PC-3 (cell line): ENCODE measurements around the gene TNNC2. TPM values are rescaled to one million over a fixed set of nuclear protein-coding genes. Genes with fewer than 3 reads are reported as not detected.

Experiments
- ATAC-seq: fragments of 200-7000 bp; cut with Tn5 transposase; 2 replicates; pipeline ENCODE4 v1.9.1; 2020; ENCODE audit warnings: mild to moderate bottlenecking, moderate library complexity
- BruUV-seq: library from RNA; stranded (reverse); fragments of 400-500 nt; replicated peaks from 2 replicates; lab custom pipeline; 2021; lab: Mats Ljungman, UMichigan
- CTCF ChIA-PET: fragments of 300-600 bp; sonication (Branson Sonifier 250); formaldehyde crosslinking; loops from one replicate; lab custom pipeline; 2022; ENCODE audit warnings: antibody characterized with exemption; lab: Charles Lee
- POLR2A ChIA-PET: fragments of 300-600 bp; sonication (Branson Sonifier 250); formaldehyde crosslinking; loops from one replicate; lab custom pipeline; 2022; ENCODE audit warnings: antibody characterized with exemption; ENCODE audit not compliant: unreplicated experiment; lab: Charles Lee
- DNase-seq: peaks from one replicate; pipeline ENCODE4 v3.0.0-alpha.2; 2015
- H2AFZ ChIP-seq: fragments of 300-600 bp; sonication (generic); 2 replicates; pipeline ENCODE4 v1.6.0; 2016; ENCODE audit warnings: antibody characterized with exemption, low read length
- H3F3A ChIP-seq: fragments of 300-600 bp; sonication (generic); one replicate; pipeline ENCODE4 v1.6.0; 2017; ENCODE audit warnings: antibody characterized with exemption, low read length, control low read depth, mild to moderate bottlenecking; ENCODE audit not compliant: unreplicated experiment
- H3K27ac ChIP-seq: fragments of 300-600 bp; sonication (generic); 2 replicates; pipeline ENCODE4 v1.5.1; 2016; ENCODE audit warnings: mild to moderate bottlenecking, low read length
- H3K27me3 ChIP-seq: fragments of 300-600 bp; sonication (generic); 2 replicates; pipeline ENCODE4 v1.6.1; 2016; ENCODE audit warnings: low read length, mixed read lengths
- H3K36me3 ChIP-seq: fragments of 300-600 bp; sonication (generic); 2 replicates; pipeline ENCODE4 v1.6.1; 2016; ENCODE audit warnings: low read depth, mixed run types, low read length, mixed read lengths
- H3K4me1 ChIP-seq: fragments of 300-600 bp; sonication (generic); 2 replicates; pipeline ENCODE4 v1.5.1; 2016; ENCODE audit warnings: low read length; ENCODE audit not compliant: insufficient read depth
- H3K4me2 ChIP-seq: fragments of 300-600 bp; sonication (generic); 2 replicates; pipeline ENCODE4 v1.6.0; 2016; ENCODE audit warnings: low read length
- H3K4me3 ChIP-seq: fragments of 300-600 bp; sonication (generic); 2 replicates; pipeline ENCODE4 v1.5.1; 2016; ENCODE audit warnings: mild to moderate bottlenecking, low read length, mixed read lengths
- H3K79me2 ChIP-seq: fragments of 300-600 bp; sonication (generic); 2 replicates; pipeline ENCODE4 v1.6.1; 2017; ENCODE audit warnings: low read length, mixed read lengths
- H3K9ac ChIP-seq: fragments of 300-600 bp; sonication (generic); 2 replicates; pipeline ENCODE4 v1.6.0; 2016; ENCODE audit warnings: mild to moderate bottlenecking, low read length
- H3K9me2 ChIP-seq: fragments of 300-600 bp; sonication (generic); replicated peaks from 2 replicates; pipeline ENCODE4 v1.6.1; 2016; ENCODE audit warnings: mixed run types, low read length, mixed read lengths
- H3K9me3 ChIP-seq: fragments of 300-600 bp; sonication (generic); 2 replicates; pipeline ENCODE4 v1.6.1; 2016; ENCODE audit warnings: low read length, mixed read lengths
- H4K20me1 ChIP-seq: fragments of 300-600 bp; sonication (generic); 2 replicates; pipeline ENCODE4 v1.6.1; 2016; ENCODE audit warnings: low read length, mixed read lengths
- CTCF ChIP-seq: fragments of 300-600 bp; sonication (generic); conservative IDR thresholded peaks from 2 replicates; pipeline ENCODE4 v1.5.1; 2017; ENCODE audit warnings: antibody characterized with exemption, low read depth, mild to moderate bottlenecking, low read length
- EZH2 ChIP-seq: fragments of 300-600 bp; sonication (generic); IDR thresholded peaks from one replicate; pipeline ENCODE4 v1.6.1; 2017; ENCODE audit warnings: antibody characterized with exemption, mild to moderate bottlenecking, low read length; ENCODE audit not compliant: unreplicated experiment
- EZH2phosphoT487 ChIP-seq: fragments of 300-600 bp; sonication (generic); IDR thresholded peaks from 2 replicates; pipeline ENCODE4 v1.6.1; 2018; ENCODE audit warnings: mild to moderate bottlenecking, antibody characterized with exemption, low read length, borderline replicate concordance
- intact Hi-C: fragments of 100-400 bp; cut with micrococcal nuclease; formaldehyde crosslinking; loops from 2 replicates; pipeline ENCODE4 v1.9.0; 2023
- total RNA-seq: library from RNA; depleted of rRNA; stranded (reverse); fragments of >200 nt; gene quantifications from 2 replicates; pipeline ENCODE4 v1.2.3, GENCODE V29; 2014

The TNNC2 gene
- total RNA-seq, 1 experiment from 2014 or later: not detected

- no peaks in the 10 kb centered on the region for H3F3A ChIP-seq
- BruUV-seq: no TSS peak
- CTCF ChIA-PET: no interaction called here
- H3K27ac ChIP-seq: no peak overlapping the region
- no peak overlapping the region for H2AFZ ChIP-seq
- H4K20me1 ChIP-seq: no peaks in the 10 kb centered on the region
- H3K4me3 ChIP-seq: no peak overlapping the region
- DNase-seq: no peak
- H3K36me3 ChIP-seq: 0 out of 2 replicates have a peak, but pooled peaks cover 8% of the 10 kb centered on the region
- ATAC-seq: no peak
- H3K79me2 ChIP-seq: peaks cover 20% of the 10 kb centered on the region
- intact Hi-C loops: no loop called here
- H3K4me2 ChIP-seq: no peak overlapping the region
- H3K9ac ChIP-seq: no peak overlapping the region
- peaks cover 9% of the 10 kb centered on the region for H3K4me1 ChIP-seq
- H3K9me3 ChIP-seq: no peaks in the 10 kb centered on the region
- TF ChIP-seq EZH2phosphoT487 (no peak), EZH2 (no peak), CTCF (no peak)
- H3K27me3 ChIP-seq: no peaks in the 10 kb centered on the region
- POLR2A ChIA-PET: no interaction called here
- no peaks in the 10 kb centered on the region for H3K9me2 ChIP-seq
These were observed 25.2 kb upstream of the TNNC2 start for GRCh38 chr20:45852326-45852725.

GRCh38 chr20:45851501-45851900 lies 24.4 kb upstream of the TNNC2 start:
- ATAC-seq (no peak), DNase-seq (no peak)
- POLR2A ChIA-PET: interaction anchor here (0.6 to 0.7 kb wide), 2 partner anchors 55 to 82 kb away, joined by 6 to 13 read pairs; no protein-coding TSS in a partner anchor

More at GRCh38 chr20:45851501-45851900, 24.4 kb upstream of the TNNC2 start:
- no peaks in the 10 kb centered on the region for H4K20me1 ChIP-seq
- H3K9me3 ChIP-seq: no peaks in the 10 kb centered on the region
- H3K4me3 ChIP-seq: no peak overlapping the region
- no TSS peak for BruUV-seq
- no peaks in the 10 kb centered on the region for H3K9me2 ChIP-seq
- intact Hi-C loops: no loop called here
- H3K36me3 ChIP-seq: 0 out of 2 replicates have a peak, but pooled peaks cover 8% of the 10 kb centered on the region
- H2AFZ ChIP-seq: no peak overlapping the region
- no peak overlapping the region for H3K9ac ChIP-seq
- no peak overlapping the region for H3K27ac ChIP-seq
- H3K4me2 ChIP-seq: no peak overlapping the region
- TF ChIP-seq CTCF (no peak), EZH2phosphoT487 (no peak), EZH2 (no peak)
- CTCF ChIA-PET: interaction anchor here (0.7 kb wide), 1 partner anchor 52 kb away, joined by 7 read pairs; no protein-coding TSS in a partner anchor
- H3K27me3 ChIP-seq: no peaks in the 10 kb centered on the region
- peaks cover 15% of the 10 kb centered on the region for H3K79me2 ChIP-seq
- peaks cover 8% of the 10 kb centered on the region for H3K4me1 ChIP-seq
- H3F3A ChIP-seq: no peaks in the 10 kb centered on the region
